Activated CD4-positive, alpha-beta T cell treated with anti-CD3 and anti-CD28 coated beads for 36 hours (primary cell): Measurements from ENCODE around the gene MGMT. TPM values are rescaled to one million over a fixed set of nuclear protein-coding genes. Genes with fewer than 3 reads are reported as not detected.

Experiments used
- ATAC-seq: fragments of 200-7000 bp; cut with Tn5 transposase; one replicate; pipeline ENCODE4 v1.10.0; 2021; ENCODE audit warnings: mild to moderate bottlenecking, moderate library complexity
- CTCF ChIA-PET: fragments of 350-600 bp; sonication (Branson Sonifier 250); formaldehyde crosslinking; loops from one replicate; lab custom pipeline; 2021; ENCODE audit warnings: antibody characterized with exemption; lab: Charles Lee
- POLR2A ChIA-PET: fragments of 350-600 bp; sonication (Branson Sonifier 250); formaldehyde crosslinking; loops from one replicate; lab custom pipeline; 2021; ENCODE audit warnings: antibody characterized with exemption, inconsistent platforms; lab: Charles Lee
- DNase-seq: peaks from one replicate; pipeline ENCODE4 v3.0.0-alpha.2; 2020
- H3K27ac Mint-ChIP-seq: one replicate; pipeline ENCODE4 v1.8.0; 2021; ENCODE audit warnings: mixed read lengths
- H3K27me3 Mint-ChIP-seq: one replicate; pipeline ENCODE4 v1.8.0; 2021; ENCODE audit warnings: mixed read lengths
- H3K36me3 Mint-ChIP-seq: one replicate; pipeline ENCODE4 v1.8.0; 2021; ENCODE audit warnings: low read depth, mixed read lengths
- H3K4me1 Mint-ChIP-seq: one replicate; pipeline ENCODE4 v1.8.0; 2021; ENCODE audit warnings: mixed read lengths
- H3K4me3 Mint-ChIP-seq: one replicate; pipeline ENCODE4 v1.8.0; 2021; ENCODE audit warnings: mild to moderate bottlenecking, moderate library complexity, mixed read lengths
- H3K9me3 Mint-ChIP-seq: one replicate; pipeline ENCODE4 v1.8.0; 2021; ENCODE audit warnings: low read depth, mixed read lengths
- intact Hi-C, 2 experiments: fragments of 100-400 bp; cut with DNase I in 1 of 2; cut with micrococcal nuclease in 1 of 2; formaldehyde crosslinking; loops; one replicate each; pipeline versions ENCODE4 v1.14.2 to v1.15.1; 2022 to 2024; cut with DNase I, micrococcal nuclease
- total RNA-seq, 2 experiments: library from RNA; stranded (reverse); gene quantifications; one replicate each; pipeline ENCODE4 v1.2.3, GENCODE V29; 2021

MGMT gene
- total RNA-seq, 2 experiments from 2014 or later: 18.0 to 22.8 TPM

- POLR2A ChIA-PET: no interaction called here
- ATAC-seq: no peak
- intact Hi-C loops: no loop called here
- H3K9me3 Mint-ChIP-seq: peaks cover 9% of the 10 kb centered on the region
- no peak overlapping the region for H3K4me3 Mint-ChIP-seq
- no peaks in the 10 kb centered on the region for H3K4me1 Mint-ChIP-seq
- no peak for DNase-seq
- no peak overlapping the region for H3K27ac Mint-ChIP-seq
- H3K36me3 Mint-ChIP-seq: no peaks in the 10 kb centered on the region
- CTCF ChIA-PET: no interaction called here
- no peaks in the 10 kb centered on the region for H3K27me3 Mint-ChIP-seq
Observed at GRCh38 chr10:129778571-129778970, 311.5 kb downstream of the MGMT start.

- Mint-ChIP-seq H3K4me1 (no peaks in the 10 kb centered on the region), H3K36me3 (no peaks in the 10 kb centered on the region), H3K9me3 (peaks cover 9% of the 10 kb centered on the region), H3K27ac (no peak overlapping the region), H3K27me3 (no peaks in the 10 kb centered on the region), H3K4me3 (no peak overlapping the region)
- CTCF ChIA-PET: no interaction called here
- POLR2A ChIA-PET: no interaction called here
- intact Hi-C loops: no loop called here
- ATAC-seq (no peak), DNase-seq (no peak)
Observed at GRCh38 chr10:129779126-129780111, 312.4 kb downstream of the MGMT start.

GRCh38 chr10:129780198-129780597, 313.2 kb downstream of the MGMT start:
- ChIA-PET CTCF (interaction anchor here (0.6 kb wide), 1 partner anchor 25 kb away, joined by 3 read pairs; no protein-coding TSS in a partner anchor), POLR2A (no interaction called here)
- DNase-seq: no peak
- Mint-ChIP-seq H3K36me3 (no peaks in the 10 kb centered on the region), H3K4me3 (no peak overlapping the region), H3K27me3 (no peaks in the 10 kb centered on the region), H3K4me1 (no peaks in the 10 kb centered on the region), H3K9me3 (peaks cover 9% of the 10 kb centered on the region), H3K27ac (no peak overlapping the region)
- intact Hi-C loops: no loop called here
- ATAC-seq: no peak

GRCh38 chr10:129780901-129781795, 314.1 kb downstream of the MGMT start:
- no peak overlapping the region for H3K27ac Mint-ChIP-seq
- H3K27me3 Mint-ChIP-seq: no peaks in the 10 kb centered on the region
- intact Hi-C loops: no loop called here
- peaks cover 9% of the 10 kb centered on the region for H3K9me3 Mint-ChIP-seq
- CTCF ChIA-PET: interaction anchor here (0.7 kb wide), 1 partner anchor 214 kb away, joined by 3 read pairs; no protein-coding TSS in a partner anchor
- DNase-seq: no peak
- no peak overlapping the region for H3K4me3 Mint-ChIP-seq
- no peaks in the 10 kb centered on the region for H3K36me3 Mint-ChIP-seq
- H3K4me1 Mint-ChIP-seq: no peaks in the 10 kb centered on the region
- ATAC-seq: no peak
- POLR2A ChIA-PET: no interaction called here

GRCh38 chr10:129784291-129784690, 317.2 kb downstream of the MGMT start:
- Mint-ChIP-seq H3K27ac (no peak overlapping the region), H3K4me1 (no peaks in the 10 kb centered on the region), H3K36me3 (no peaks in the 10 kb centered on the region), H3K27me3 (no peaks in the 10 kb centered on the region), H3K4me3 (no peak overlapping the region), H3K9me3 (peaks cover 13% of the 10 kb centered on the region)
- CTCF ChIA-PET: no interaction called here
- DNase-seq (no peak), ATAC-seq (no peak)
- POLR2A ChIA-PET: no interaction called here
- intact Hi-C loops: no loop called here

GRCh38 chr10:129784891-129785290, 317.9 kb downstream of the MGMT start:
- DNase-seq (no peak), ATAC-seq (no peak)
- Mint-ChIP-seq H3K36me3 (no peaks in the 10 kb centered on the region), H3K27ac (no peak overlapping the region), H3K4me3 (no peak overlapping the region), H3K4me1 (no peaks in the 10 kb centered on the region), H3K9me3 (peaks cover 19% of the 10 kb centered on the region), H3K27me3 (no peaks in the 10 kb centered on the region)
- ChIA-PET POLR2A (no interaction called here), CTCF (no interaction called here)
- intact Hi-C loops: no loop called here

GRCh38 chr10:129785536-129785981, 318.5 kb downstream of the MGMT start:
- Mint-ChIP-seq H3K4me1 (no peaks in the 10 kb centered on the region), H3K9me3 (peaks cover 22% of the 10 kb centered on the region), H3K27me3 (no peaks in the 10 kb centered on the region), H3K36me3 (no peaks in the 10 kb centered on the region), H3K4me3 (no peak overlapping the region), H3K27ac (no peak overlapping the region)
- no peak for DNase-seq
- ChIA-PET CTCF (interaction anchor here (0.5 kb wide), 1 partner anchor 34 kb away, joined by 3 read pairs; no protein-coding TSS in a partner anchor), POLR2A (no interaction called here)
- intact Hi-C loops: no loop called here
- ATAC-seq: no peak

- Mint-ChIP-seq H3K36me3 (peaks cover under 1% of the 10 kb centered on the region), H3K27me3 (no peaks in the 10 kb centered on the region), H3K27ac (no peak overlapping the region), H3K4me1 (no peaks in the 10 kb centered on the region), H3K4me3 (no peak overlapping the region), H3K9me3 (peaks cover 25% of the 10 kb centered on the region)
- ChIA-PET CTCF (no interaction called here), POLR2A (no interaction called here)
- ATAC-seq: no peak
- intact Hi-C loops: no loop called here
- no peak for DNase-seq
Observed at GRCh38 chr10:129786216-129786615, 319.2 kb downstream of the MGMT start.

- H3K9me3 Mint-ChIP-seq: peaks cover 37% of the 10 kb centered on the region
- DNase-seq (no peak), ATAC-seq (no peak)
- POLR2A ChIA-PET: no interaction called here
- H3K27me3 Mint-ChIP-seq: no peaks in the 10 kb centered on the region
- H3K36me3 Mint-ChIP-seq: peaks cover 1% of the 10 kb centered on the region
- CTCF ChIA-PET: no interaction called here
- no peak overlapping the region for H3K4me3 Mint-ChIP-seq
- intact Hi-C loops: no loop called here
- no peak overlapping the region for H3K27ac Mint-ChIP-seq
- no peaks in the 10 kb centered on the region for H3K4me1 Mint-ChIP-seq
Observed at GRCh38 chr10:129787557-129787956, 320.5 kb downstream of the MGMT start.

- ChIA-PET CTCF (no interaction called here), POLR2A (no interaction called here)
- DNase-seq (no peak), ATAC-seq (no peak)
- Mint-ChIP-seq H3K36me3 (peaks cover 1% of the 10 kb centered on the region), H3K27ac (no peak overlapping the region), H3K27me3 (no peaks in the 10 kb centered on the region), H3K9me3 (peaks cover 37% of the 10 kb centered on the region), H3K4me3 (no peak overlapping the region), H3K4me1 (no peaks in the 10 kb centered on the region)
- intact Hi-C loops: no loop called here
Observed at GRCh38 chr10:129788215-129788614, 321.2 kb downstream of the MGMT start.

GRCh38 chr10:129790715-129791446, 323.8 kb downstream of the MGMT start:
- H3K27me3 Mint-ChIP-seq: no peaks in the 10 kb centered on the region
- no peaks in the 10 kb centered on the region for H3K4me1 Mint-ChIP-seq
- no peak overlapping the region for H3K27ac Mint-ChIP-seq
- intact Hi-C loops: no loop called here
- H3K36me3 Mint-ChIP-seq: peaks cover 1% of the 10 kb centered on the region
- peaks cover 43% of the 10 kb centered on the region for H3K9me3 Mint-ChIP-seq
- CTCF ChIA-PET: no interaction called here
- POLR2A ChIA-PET: no interaction called here
- H3K4me3 Mint-ChIP-seq: no peak overlapping the region
- DNase-seq (no peak), ATAC-seq (no peak)
